Tibial nerve (tissue), 4 donors: ENCODE measurements around the gene NOSIP.

Experiments used
- CTCF ChIP-seq, 5 experiments: fragments of 200-600 bp in 3 of 5; fragments of 450-650 bp in 2 of 5; sonication (generic) in 3 of 5; IDR thresholded peaks; one replicate each; pipeline ENCODE4 v1.5.1; 2016 to 2019; ENCODE audit warnings: antibody characterized with exemption in 5 of 5, mild to moderate bottlenecking in 3 of 5, moderate library complexity in 2 of 5
- EP300 ChIP-seq, 2 donors: sonication (generic); formaldehyde crosslinking; IDR thresholded peaks; one replicate each; pipeline ENCODE4 v1.6.1; 2017; ENCODE audit warnings: antibody characterized with exemption in 2 of 2, mild to moderate bottlenecking in 1 of 2
- POLR2A ChIP-seq, 2 donors: fragments of 450-650 bp; IDR thresholded peaks; one replicate each; pipeline ENCODE4 v1.6.1; 2017; ENCODE audit warnings: antibody characterized with exemption in 2 of 2, mild to moderate bottlenecking in 2 of 2, moderate library complexity in 2 of 2

DNA sequence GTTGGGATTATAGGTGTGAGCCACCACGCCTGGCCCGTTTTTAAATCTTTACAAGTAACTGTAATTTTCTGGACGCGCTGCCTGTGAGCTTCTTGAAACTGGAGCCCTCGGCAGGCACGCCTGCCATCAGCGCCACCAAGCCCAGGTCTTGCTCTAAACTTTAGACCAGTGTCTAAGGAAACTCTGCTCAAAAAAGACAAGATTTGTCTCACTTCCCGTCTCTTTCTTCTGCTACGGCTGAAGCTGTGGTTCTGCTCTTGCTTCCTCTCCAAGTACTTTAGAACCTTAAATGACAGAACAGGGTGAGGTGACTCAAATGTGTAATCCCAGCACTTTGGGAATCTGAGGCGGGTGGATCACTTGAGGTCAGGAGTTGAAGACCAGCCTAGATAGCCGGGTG, 27.6 kb downstream of the NOSIP start:
- no peak for TF ChIP-seq EP300 (IDR thresholded peaks at IDR 0.05)
- TF ChIP-seq CTCF (IDR thresholded peaks at IDR 0.05), result no peak
- no peak for TF ChIP-seq POLR2A (IDR thresholded peaks at IDR 0.05)
